GM13976 (cell line): Measurements from ENCODE around the gene NUF2.
"Not testable (repeated sequence)": the region's sequence is repeated elsewhere in the genome, so short reads cannot be mapped to it uniquely, and the experiment has no call there.

Source experiments
- DNase-seq: peaks from one replicate; pipeline ENCODE4 v3.0.0; 2012; ENCODE audit warnings: low spot score
- CTCF ChIP-seq: IDR thresholded peaks from 2 replicates; pipeline ENCODE4 v1.5.1; 2012; ENCODE audit warnings: borderline replicate concordance, mild to moderate bottlenecking; ENCODE audit not compliant: insufficient read depth; ENCODE audit errors: extremely low read depth, missing control alignments, control extremely low read depth
- in situ Hi-C: fragments of 300-500 bp; cut with MboI; formaldehyde crosslinking; loops from one replicate; pipeline ENCODE4 v1.12.0; 2022; ENCODE audit warnings: low sequenced_read_pairs, mixed read lengths, inconsistent platforms; ENCODE audit not compliant: unreplicated experiment

The NUF2 gene

GRCh38 chr1:163321311-163322305 is at the start of gene NUF2:
NUF2 (plus strand) TSS chr1:163321954; CDS start chr1:163326052, 4,098 bp downstream.
- TF ChIP-seq CTCF: no peak
- in situ Hi-C loops: loop anchor here (25.0 kb wide), 1 partner anchor 259 kb away; the partner anchor contains the start of gene RGS4
- peak; percentile 93 for DNase-seq

- DNase-seq: no peak
- TF ChIP-seq CTCF: no peak
- in situ Hi-C loops: no loop called here
Observed at GRCh38 chr1:163273766-163274441, 47.9 kb upstream of the NUF2 start.

GRCh38 chr1:163275222-163275621 is 46.5 kb upstream of the NUF2 start:
- in situ Hi-C loops: no loop called here
- TF ChIP-seq CTCF: no peak
- no peak for DNase-seq

- no peak for TF ChIP-seq CTCF
- no peak for DNase-seq
- in situ Hi-C loops: no loop called here
Observed at GRCh38 chr1:163278602-163279001, 43.2 kb upstream of the NUF2 start.

GRCh38 chr1:163284867-163285266 is 36.9 kb upstream of the NUF2 start:
- in situ Hi-C loops, DNase-seq: not testable (repeated sequence)

GRCh38 chr1:163290025-163290640 is 31.6 kb upstream of the NUF2 start:
- in situ Hi-C loops: no loop called here
- DNase-seq: no peak
- TF ChIP-seq CTCF: no peak
